GM06990 (cell line): ENCODE measurements around the gene ALPP.
"Not testable (repeated sequence)": the region's sequence is repeated elsewhere in the genome, so short reads cannot be mapped to it uniquely, and the experiment has no call there.

Experiments
- DNase-seq: peaks from one replicate; pipeline ENCODE4 v3.0.0-alpha.2; 2011; ENCODE audit not compliant: insufficient read length; ENCODE audit errors: extremely low read depth
- H3K27me3 ChIP-seq: replicated peaks from 2 replicates; pipeline ENCODE4 v1.6.0; 2011; ENCODE audit warnings: low read length; ENCODE audit not compliant: control insufficient read depth, insufficient read depth
- H3K36me3 ChIP-seq: 2 replicates; pipeline ENCODE4 v1.5.1; 2011; ENCODE audit warnings: low read length; ENCODE audit not compliant: control insufficient read depth, insufficient read depth
- H3K4me3 ChIP-seq: replicated peaks from 2 replicates; pipeline ENCODE4 v1.5.1; 2011; ENCODE audit warnings: low read depth, mild to moderate bottlenecking, control low read depth, low read length
- CTCF ChIP-seq: IDR thresholded peaks from 2 replicates; pipeline ENCODE4 v1.5.1; 2011; ENCODE audit warnings: low read length, control low read depth, mild to moderate bottlenecking, inconsistent platforms; ENCODE audit not compliant: insufficient read depth, poor library complexity, severe bottlenecking

Gene ALPP

GRCh38 chr2:232333361-232334135, 45.0 kb upstream of the ALPP start:
- Histone ChIP-seq H3K4me3 (no peak overlapping the region), H3K36me3 (peaks cover 1% of the 10 kb centered on the region), H3K27me3 (no peaks in the 10 kb centered on the region)
- no peak for DNase-seq
- TF ChIP-seq CTCF = peak; percentile 63

GRCh38 chr2:232334136-232334884, 44.2 kb upstream of the ALPP start:
- not testable (repeated sequence) for H3K27me3 ChIP-seq, H3K36me3 ChIP-seq, H3K4me3 ChIP-seq, DNase-seq

- DNase-seq, H3K36me3 ChIP-seq, H3K27me3 ChIP-seq, H3K4me3 ChIP-seq: not testable (repeated sequence)
These were observed 43.7 kb upstream of the ALPP start for GRCh38 chr2:232334885-232335205.

- not testable (repeated sequence) for DNase-seq, H3K4me3 ChIP-seq, H3K36me3 ChIP-seq, H3K27me3 ChIP-seq
- peak; percentile 61 for TF ChIP-seq CTCF
These were observed 43.2 kb upstream of the ALPP start for GRCh38 chr2:232335206-232335858.

- no peak for DNase-seq
- peaks cover 1% of the 10 kb centered on the region for H3K36me3 ChIP-seq
- H3K4me3 ChIP-seq = no peak overlapping the region
- H3K27me3 ChIP-seq = no peaks in the 10 kb centered on the region
- TF ChIP-seq CTCF = no peak
These were observed 42.7 kb upstream of the ALPP start for GRCh38 chr2:232335859-232336215.

GRCh38 chr2:232336241-232336736, 42.3 kb upstream of the ALPP start:
- H3K27me3 ChIP-seq = no peaks in the 10 kb centered on the region
- peaks cover 1% of the 10 kb centered on the region for H3K36me3 ChIP-seq
- DNase-seq = no peak
- no peak for TF ChIP-seq CTCF
- H3K4me3 ChIP-seq = no peak overlapping the region
